H1 (cell line): ENCODE measurements around the gene KCNE1. TPM values are rescaled to one million over a fixed set of nuclear protein-coding genes. Genes with fewer than 3 reads are reported as not detected.
"Not testable (repeated sequence)": the region's sequence is repeated elsewhere in the genome, so short reads cannot be mapped to it uniquely, and the experiment has no call there.

Experiments used
- CTCF ChIA-PET: fragments of 300-600 bp; sonication (Branson Sonifier 250); formaldehyde crosslinking; loops from one replicate; lab custom pipeline; 2021; ENCODE audit not compliant: partially characterized antibody; lab: Charles Lee
- POLR2A ChIA-PET: fragments of 300-600 bp; sonication (Branson Sonifier 250); formaldehyde crosslinking; loops from one replicate; lab custom pipeline; 2021; ENCODE audit warnings: inconsistent platforms; ENCODE audit not compliant: partially characterized antibody; lab: Charles Lee
- DNase-seq, 2 experiments: peaks; one replicate each; pipeline versions ENCODE4 v3.0.0 to v3.0.0-alpha.2; 2010 to 2022; ENCODE audit warnings: low spot score in 2 of 2, low read depth in 1 of 2, mixed read lengths in 1 of 2
- FAIRE-seq: peaks from 2 replicates; lab custom pipeline; 2011; peaks lifted over from hg19 to GRCh38; lab: Jason Lieb, UNC
- H2AFZ ChIP-seq: 2 replicates; pipeline ENCODE4 v1.8.1; 2012; ENCODE audit warnings: low read length, inconsistent platforms
- H2AK5ac ChIP-seq: 2 replicates; pipeline ENCODE4 v1.6.1; 2013; ENCODE audit warnings: low read depth, low read length
- H2BK120ac ChIP-seq: replicated peaks from 2 replicates; pipeline ENCODE3; 2013; ENCODE audit warnings: low read depth, low read length, inconsistent platforms
- H2BK12ac ChIP-seq: 2 replicates; pipeline ENCODE4 v1.6.1; 2013; ENCODE audit warnings: low read depth, low read length
- H2BK15ac ChIP-seq: 2 replicates; pipeline ENCODE4 v1.6.1; 2013; ENCODE audit warnings: low read length
- H2BK20ac ChIP-seq: 2 replicates; pipeline ENCODE4 v1.6.1; 2013; ENCODE audit warnings: low read length
- H2BK5ac ChIP-seq: 2 replicates; pipeline ENCODE4 v1.6.1; 2013; ENCODE audit warnings: low read depth, low read length
- H3K14ac ChIP-seq: 2 replicates; pipeline ENCODE4 v1.6.1; 2013; ENCODE audit warnings: inconsistent platforms; ENCODE audit not compliant: insufficient read length
- H3K18ac ChIP-seq: 2 replicates; pipeline ENCODE4 v1.6.1; 2013; ENCODE audit warnings: low read length; ENCODE audit errors: extremely low read depth
- H3K23ac ChIP-seq: 2 replicates; pipeline ENCODE4 v1.6.1; 2013; ENCODE audit warnings: inconsistent platforms; ENCODE audit not compliant: insufficient read length
- H3K23me2 ChIP-seq: 2 replicates; pipeline ENCODE4 v1.6.1; 2013; ENCODE audit warnings: low read depth, low read length
- H3K27ac ChIP-seq: 2 replicates; pipeline ENCODE4 v1.6.1; 2011; ENCODE audit warnings: low read depth, low read length, inconsistent platforms
- H3K27me3 ChIP-seq, 4 experiments: replicated peaks in 1 of 4; 1 replicate in 1 of 4; 2 replicates in 3 of 4; pipeline versions ENCODE4 v1.6.1 to v1.8.1; 2011 to 2013; ENCODE audit warnings: low read length in 3 of 4, mild to moderate bottlenecking in 3 of 4, inconsistent platforms in 2 of 4, mixed read lengths in 2 of 4, moderate library complexity in 1 of 4; ENCODE audit not compliant: control insufficient read depth in 3 of 4, insufficient read depth in 3 of 4; ENCODE audit errors: extremely low read depth in 1 of 4
- H3K36me3 ChIP-seq, 4 experiments: 2 replicates each; pipeline versions ENCODE4 v1.6.1 to v1.8.1; 2011 to 2013; ENCODE audit warnings: mild to moderate bottlenecking in 4 of 4, low read length in 3 of 4, moderate library complexity in 2 of 4, control low read depth in 1 of 4, inconsistent platforms in 1 of 4; ENCODE audit not compliant: insufficient read depth in 4 of 4, control insufficient read depth in 2 of 4
- H3K4ac ChIP-seq: replicated peaks from 2 replicates; pipeline ENCODE3; 2013; ENCODE audit warnings: low read length, low read depth, mixed read lengths, inconsistent platforms; ENCODE audit not compliant: insufficient read length
- H3K4me1 ChIP-seq, 4 experiments: replicated peaks in 1 of 4; 1 replicate in 1 of 4; 2 replicates in 3 of 4; pipeline versions ENCODE4 v1.6.1 to v1.8.1; 2011 to 2013; ENCODE audit warnings: low read length in 3 of 4, inconsistent platforms in 2 of 4, mixed read lengths in 1 of 4; ENCODE audit not compliant: insufficient read depth in 4 of 4, control insufficient read depth in 3 of 4
- H3K4me2 ChIP-seq, 2 experiments: 2 replicates each; pipeline versions ENCODE4 v1.6.1 to v1.8.1; 2011 to 2013; ENCODE audit warnings: low read depth in 2 of 2, low read length in 2 of 2, control low read depth in 1 of 2, inconsistent platforms in 1 of 2, mild to moderate bottlenecking in 1 of 2; ENCODE audit not compliant: insufficient read depth in 1 of 2
- H3K4me3 ChIP-seq, 4 experiments: fragments of 200-600, 300-600 bp in 1 of 4; sonication (generic), shearing (Covaris generic), sonication (Bioruptor Twin) in 1 of 4; 2 replicates each; pipeline versions ENCODE4 v1.5.1 to v1.8.1; 2011 to 2016; ENCODE audit warnings: low read length in 4 of 4, low read depth in 3 of 4, control low read depth in 2 of 4, inconsistent platforms in 2 of 4, mild to moderate bottlenecking in 2 of 4, mixed read lengths in 1 of 4, moderate library complexity in 1 of 4; ENCODE audit not compliant: insufficient read depth in 2 of 4; ENCODE audit errors: extremely low read depth in 1 of 4
- H3K56ac ChIP-seq: replicated peaks from 2 replicates; pipeline ENCODE3; 2013; ENCODE audit warnings: low read depth, mild to moderate bottlenecking, mixed read lengths, low read length, inconsistent platforms; ENCODE audit not compliant: insufficient read length
- H3K79me1 ChIP-seq: 2 replicates; pipeline ENCODE4 v1.6.1; 2013; ENCODE audit warnings: low read depth, low read length, control low read depth
- H3K79me2 ChIP-seq, 2 experiments: 2 replicates each; pipeline versions ENCODE4 v1.6.1 to v1.8.1; 2012 to 2013; ENCODE audit warnings: low read length in 2 of 2, mild to moderate bottlenecking in 2 of 2, inconsistent platforms in 1 of 2; ENCODE audit not compliant: insufficient read depth in 2 of 2, control insufficient read depth in 1 of 2
- H3K9ac ChIP-seq, 4 experiments: replicated peaks in 1 of 4; 1 replicate in 1 of 4; 2 replicates in 3 of 4; pipeline versions ENCODE4 v1.6.1 to v1.8.1; 2011 to 2013; ENCODE audit warnings: low read depth in 3 of 4, low read length in 3 of 4, control low read depth in 2 of 4, mild to moderate bottlenecking in 2 of 4, moderate library complexity in 2 of 4, inconsistent platforms in 1 of 4; ENCODE audit errors: extremely low read depth in 1 of 4
- H3K9me3 ChIP-seq, 2 experiments: 2 replicates each; pipeline versions ENCODE4 v1.6.1 to v1.8.1; 2012 to 2013; ENCODE audit warnings: mild to moderate bottlenecking in 2 of 2, moderate library complexity in 2 of 2, control low read depth in 1 of 2, inconsistent platforms in 1 of 2, low read depth in 1 of 2, low read length in 1 of 2, mixed read lengths in 1 of 2; ENCODE audit not compliant: insufficient read depth in 2 of 2
- H4K20me1 ChIP-seq, 2 experiments: replicated peaks in 1 of 2; 2 replicates each; pipeline versions ENCODE3 to v1.8.1; 2011 to 2013; ENCODE audit warnings: inconsistent platforms in 2 of 2, low read length in 2 of 2, mild to moderate bottlenecking in 1 of 2; ENCODE audit not compliant: insufficient read depth in 2 of 2, control insufficient read depth in 1 of 2
- H4K5ac ChIP-seq: 2 replicates; pipeline ENCODE4 v1.6.1; 2013; ENCODE audit warnings: low read length, low read depth, mixed read lengths, inconsistent platforms; ENCODE audit not compliant: insufficient read length
- H4K8ac ChIP-seq: 2 replicates; pipeline ENCODE4 v1.8.0; 2013; ENCODE audit warnings: mild to moderate bottlenecking, moderate library complexity, low read length, inconsistent platforms; ENCODE audit not compliant: insufficient read depth; ENCODE audit errors: extremely low read depth
- H4K91ac ChIP-seq: replicated peaks from 2 replicates; pipeline ENCODE3; 2013; ENCODE audit warnings: low read length, mixed read lengths, inconsistent platforms; ENCODE audit not compliant: insufficient read length
- WGBS, 2 experiments: shearing (Covaris generic) in 1 of 2; methylation state at CpG; one replicate each; pipeline versions ENCODE4 v1.1.6 to v1.1.7; 2013 to 2015; ENCODE audit warnings: low lambda C conversion rate in 2 of 2, mixed read lengths in 2 of 2, inconsistent platforms in 1 of 2, low coverage in 1 of 2, missing lambda C conversion rate in 1 of 2; ENCODE audit not compliant: insufficient replicate concordance in 2 of 2, insufficient coverage in 1 of 2, insufficient read length in 1 of 2; ENCODE audit errors: extremely low coverage in 1 of 2, missing lambda C conversion rate in 1 of 2; 5-methylcytosine and 5-hydroxymethylcytosine counted together
- polyA plus RNA-seq, 7 experiments: library from polyadenylated mRNA; depleted of rRNA in 3 of 7; stranded (reverse) in 5 of 7; unstranded in 2 of 7; fragments of >200 nt in 5 of 7; fragments of 200-250 nt in 2 of 7; gene quantifications; 1 replicate in 5 of 7; 2 replicates in 1 of 7; 4 replicates in 1 of 7; pipeline versions ENCODE4 v1.2.1 to v1.2.3, GENCODE V29; 2011 to 2013; ENCODE audit warnings: missing spikeins in 2 of 7, mixed read lengths in 2 of 7
- total RNA-seq: library from RNA; stranded (reverse); fragmentation: NEBNext Ultra II Directional; extraction: Animal tissue kit (Norgen Biotek cat#: 25700); gene quantifications from 2 replicates; pipeline ENCODE4 v1.2.1, GENCODE V29; 2021

Gene KCNE1
- total and polyA plus RNA-seq, 2 of the 8 experiments (the other 6 are each of a cell fraction or from before 2014, with no cell fraction given), result 0.08 to 0.28 TPM

DNA sequence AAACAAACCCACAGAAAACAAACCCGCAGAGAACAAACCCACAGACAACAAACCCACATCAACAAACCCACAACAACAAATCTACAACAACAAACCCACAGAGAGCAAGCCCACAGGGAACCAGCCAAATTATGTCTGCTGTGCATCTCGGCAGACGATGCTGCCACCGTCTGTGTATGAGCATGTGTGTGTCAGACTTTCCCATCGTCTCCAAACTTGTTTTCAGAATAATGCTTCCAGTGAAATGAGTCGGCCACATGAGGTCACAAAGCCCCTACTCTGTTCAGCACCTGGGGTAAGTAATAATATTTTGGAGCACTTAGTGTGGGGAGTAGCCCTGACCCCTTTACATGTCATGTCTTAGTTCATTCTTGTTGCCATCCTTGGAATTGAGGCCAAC lies 105.9 kb downstream of the KCNE1 start:
- H3K14ac ChIP-seq, H3K9ac ChIP-seq, H3K4ac ChIP-seq, H2BK12ac ChIP-seq, H3K18ac ChIP-seq, POLR2A ChIA-PET, H3K36me3 ChIP-seq, H3K56ac ChIP-seq, H4K91ac ChIP-seq, FAIRE-seq, H4K20me1 ChIP-seq, CTCF ChIA-PET, H3K23ac ChIP-seq, H3K79me2 ChIP-seq, H4K8ac ChIP-seq, H2BK5ac ChIP-seq, H2BK15ac ChIP-seq, H3K9me3 ChIP-seq, H3K23me2 ChIP-seq, H4K5ac ChIP-seq, H3K27me3 ChIP-seq, H3K4me1 ChIP-seq, H2BK20ac ChIP-seq, H2BK120ac ChIP-seq, H3K4me2 ChIP-seq, H2AFZ ChIP-seq, H3K4me3 ChIP-seq, H2AK5ac ChIP-seq, DNase-seq, H3K27ac ChIP-seq, H3K79me1 ChIP-seq: not testable (repeated sequence)
- no CpG with 5 or more reads among the region's 6 CpGs for WGBS, 2 experiments

DNA sequence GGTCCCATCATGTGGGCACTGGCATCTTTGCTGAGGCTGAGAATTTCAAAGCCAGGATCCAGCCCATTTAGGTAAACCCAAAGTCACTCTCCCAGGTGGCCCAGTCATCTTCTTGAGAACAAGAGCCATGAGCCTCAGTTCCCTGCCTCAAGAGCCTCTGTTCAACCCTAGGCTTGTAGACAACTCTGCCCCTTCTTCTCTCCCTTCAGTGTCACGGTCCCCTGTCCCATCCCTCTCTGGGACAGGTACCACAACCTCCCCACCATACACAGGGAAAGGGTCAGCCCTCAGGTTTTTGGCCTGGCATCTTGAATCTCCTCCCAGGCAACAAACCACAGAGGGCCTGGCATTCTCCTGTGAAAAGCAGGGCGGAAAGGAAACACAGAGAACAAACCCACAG lies 106.3 kb downstream of the KCNE1 start:
- H4K91ac ChIP-seq, H4K8ac ChIP-seq, POLR2A ChIA-PET, H3K9ac ChIP-seq, H2BK5ac ChIP-seq, H3K4ac ChIP-seq, H3K4me1 ChIP-seq, H2BK12ac ChIP-seq, H4K20me1 ChIP-seq, H3K18ac ChIP-seq, DNase-seq, H2AK5ac ChIP-seq, H4K5ac ChIP-seq, H3K23me2 ChIP-seq, H3K27me3 ChIP-seq, H2BK15ac ChIP-seq, H3K23ac ChIP-seq, FAIRE-seq, H3K27ac ChIP-seq, H3K79me1 ChIP-seq, H3K4me3 ChIP-seq, H3K14ac ChIP-seq, H3K79me2 ChIP-seq, CTCF ChIA-PET, H2AFZ ChIP-seq, H2BK120ac ChIP-seq, H3K56ac ChIP-seq, H3K36me3 ChIP-seq, H3K4me2 ChIP-seq, H2BK20ac ChIP-seq, H3K9me3 ChIP-seq: not testable (repeated sequence)
- no CpG with 5 or more reads among the region's 2 CpGs for WGBS, 2 experiments
